GM12878 (cell line): ENCODE results near the gene STAT5A. TPM values are rescaled to one million over a fixed set of nuclear protein-coding genes. Genes with fewer than 3 reads are reported as not detected.

Experiments used
- ATAC-seq: fragments of 200-7000 bp; cut with Tn5 transposase; 3 replicates; pipeline ENCODE4 v1.9.1; 2020; ENCODE audit warnings: mild to moderate bottlenecking, moderate library complexity
- BruUV-seq: library from RNA; stranded (reverse); fragments of 400-500 nt; replicated peaks from 2 replicates; lab custom pipeline; 2021; lab: Mats Ljungman, UMichigan
- CTCF ChIA-PET: fragments of 300-600 bp; sonication (Branson Sonifier 250); formaldehyde crosslinking; extraction: SDS; loops from one replicate; lab custom pipeline; 2021; ENCODE audit warnings: inconsistent platforms; lab: Yijun Ruan, JAX
- POLR2A ChIA-PET: fragments of 350-600 bp; formaldehyde crosslinking; extraction: SDS; loops from one replicate; lab custom pipeline; 2021; ENCODE audit warnings: inconsistent platforms; lab: Charles Lee
- RAD21 ChIA-PET: fragments of 300-600 bp; sonication (Branson Sonifier 250); formaldehyde crosslinking; loops from one replicate; lab custom pipeline; 2023; ENCODE audit warnings: antibody characterized with exemption; ENCODE audit not compliant: unreplicated experiment; lab: Charles Lee
- SMC1A ChIA-PET: fragments of 300-600 bp; sonication (Branson Sonifier 250); formaldehyde crosslinking; loops from one replicate; lab custom pipeline; 2023; ENCODE audit not compliant: unreplicated experiment, uncharacterized antibody; lab: Charles Lee
- DNase-seq: peaks from one replicate; pipeline ENCODE4 v3.0.0-alpha.2; 2011; ENCODE audit warnings: low read depth, low spot score
- FAIRE-seq: peaks from 3 replicates; lab custom pipeline; 2011; peaks lifted over from hg19 to GRCh38; lab: Jason Lieb, UNC
- H2AFZ ChIP-seq: 2 replicates; pipeline ENCODE4 v1.6.0; 2011; ENCODE audit warnings: low read depth, low read length, control low read depth; ENCODE audit not compliant: control insufficient read depth
- H3K27ac ChIP-seq: 2 replicates; pipeline ENCODE4 v1.5.1; 2011; ENCODE audit warnings: control low read depth; ENCODE audit not compliant: control insufficient read depth, insufficient read depth
- H3K27me3 ChIP-seq, 2 experiments: replicated peaks in 1 of 2; 2 replicates each; pipeline versions ENCODE4 v1.6.0 to v1.6.1; 2011; ENCODE audit warnings: low read length in 1 of 2; ENCODE audit not compliant: control insufficient read depth in 2 of 2, insufficient read depth in 2 of 2
- H3K36me3 ChIP-seq, 2 experiments: 2 replicates each; pipeline ENCODE4 v1.5.1; 2011; ENCODE audit warnings: low read length in 1 of 2; ENCODE audit not compliant: control insufficient read depth in 2 of 2, insufficient read depth in 2 of 2
- H3K4me1 ChIP-seq: 2 replicates; pipeline ENCODE4 v1.6.1; 2011; ENCODE audit warnings: mild to moderate bottlenecking, low read length, moderate library complexity, mixed read lengths; ENCODE audit not compliant: control insufficient read depth, insufficient read depth
- H3K4me2 ChIP-seq: 2 replicates; pipeline ENCODE4 v1.6.0; 2011; ENCODE audit warnings: control low read depth; ENCODE audit not compliant: control insufficient read depth, insufficient read depth
- H3K4me3 ChIP-seq: fragments of 200-600 bp; sonication (generic); 2 replicates; pipeline ENCODE4 v1.5.1; 2016
- H3K79me2 ChIP-seq: 2 replicates; pipeline ENCODE4 v1.6.0; 2011; ENCODE audit warnings: low read length; ENCODE audit not compliant: control insufficient read depth, insufficient read depth
- H3K9ac ChIP-seq: 2 replicates; pipeline ENCODE4 v1.8.0; 2011; ENCODE audit warnings: low read length, control low read depth, mixed read lengths; ENCODE audit not compliant: control insufficient read depth, insufficient read depth
- H3K9me3 ChIP-seq: replicated peaks from 3 replicates; pipeline ENCODE4 v1.5.1; 2011; ENCODE audit warnings: mild to moderate bottlenecking, low read length; ENCODE audit not compliant: control insufficient read depth, insufficient read depth
- H4K20me1 ChIP-seq: 2 replicates; pipeline ENCODE4 v1.6.0; 2011; ENCODE audit not compliant: control insufficient read depth, insufficient read depth
- CTCF ChIP-seq, 3 experiments: IDR thresholded peaks in 2 of 3; conservative IDR thresholded peaks in 1 of 3; 2 replicates each; pipeline ENCODE4 v1.5.1; 2011; ENCODE audit warnings: low read depth in 3 of 3, low read length in 3 of 3, mild to moderate bottlenecking in 3 of 3, control low read depth in 2 of 3, moderate library complexity in 2 of 3, inconsistent platforms in 1 of 3, mixed read lengths in 1 of 3; ENCODE audit not compliant: control insufficient read depth in 2 of 3, insufficient read depth in 1 of 3; ENCODE audit errors: extremely low read depth in 1 of 3
- CUX1 ChIP-seq: IDR thresholded peaks from 2 replicates; pipeline ENCODE4 v1.6.1; 2012; ENCODE audit warnings: improper control_type of control experiment, low read depth, low read length; ENCODE audit not compliant: insufficient replicate concordance
- HCFC1 ChIP-seq: fragments of 150-350 bp; IDR thresholded peaks from 2 replicates; pipeline ENCODE4 v1.6.1; 2014; ENCODE audit warnings: low read length
- JUND ChIP-seq: IDR thresholded peaks from 2 replicates; pipeline ENCODE4 v1.6.1; 2012; ENCODE audit warnings: low read depth, mild to moderate bottlenecking, low read length, improper control_type of control experiment, moderate library complexity
- NFYA ChIP-seq: IDR thresholded peaks from 2 replicates; pipeline ENCODE4 v1.6.1; 2011; ENCODE audit warnings: low read depth, mild to moderate bottlenecking, low read length, improper control_type of control experiment, borderline replicate concordance
- NRF1 ChIP-seq: conservative IDR thresholded peaks from 2 replicates; pipeline ENCODE4 v1.6.1; 2011; ENCODE audit warnings: mild to moderate bottlenecking, low read depth, low read length, improper control_type of control experiment
- RUNX3 ChIP-seq: IDR thresholded peaks from 2 replicates; pipeline ENCODE4 v1.6.1; 2012; ENCODE audit warnings: low read length, inconsistent platforms
- SMAD1 ChIP-seq: fragments of 450-650 bp; IDR thresholded peaks from 2 replicates; pipeline ENCODE4 v1.6.1; 2018; ENCODE audit warnings: mild to moderate bottlenecking, low read depth; ENCODE audit not compliant: partially characterized antibody
- ZBTB40 ChIP-seq: fragments of 450-650 bp; IDR thresholded peaks from 2 replicates; pipeline ENCODE4 v1.6.1; 2016; ENCODE audit warnings: mild to moderate bottlenecking, moderate library complexity, borderline replicate concordance
- WGBS: methylation state at CpG from one replicate; pipeline ENCODE4 v1.1.6; 2016; ENCODE audit warnings: low lambda C conversion rate; ENCODE audit not compliant: insufficient replicate concordance, insufficient coverage; ENCODE audit errors: missing lambda C conversion rate; 5-methylcytosine and 5-hydroxymethylcytosine counted together
- in situ Hi-C: fragments of 300-500 bp; cut with MboI; formaldehyde crosslinking; loops from 9 replicates; pipeline ENCODE4 v1.14.3; 2018; ENCODE audit warnings: mixed read lengths
- intact Hi-C: fragments of 100-400 bp; cut with micrococcal nuclease; formaldehyde crosslinking; loops from one replicate; pipeline ENCODE4 v1.14.2; 2022; ENCODE audit not compliant: unreplicated experiment
- polyA plus RNA-seq, 11 experiments: library from polyadenylated mRNA; depleted of rRNA in 4 of 11; unstranded in 6 of 11; stranded (reverse) in 5 of 11; fragments of >200 nt; fragmentation: Nextera tagmentation in 4 of 11; fragmentation: Illumina TruSeq in 1 of 11; extraction: Ambion mirVana in 4 of 11; extraction: Trizol in 1 of 11; gene quantifications; 1 replicate in 1 of 11; 2 replicates in 10 of 11; pipeline versions ENCODE4 v1.2.1 to v1.2.3, GENCODE V29; 2011 to 2016; ENCODE audit warnings: inconsistent platforms in 2 of 11, missing spikeins in 2 of 11, low read depth in 1 of 11
- total RNA-seq, 4 experiments: library from RNA; depleted of rRNA in 3 of 4; stranded (reverse); fragments of >200 nt in 3 of 4; fragmentation: Illumina TruSeq in 1 of 4; extraction: Trizol in 1 of 4; gene quantifications; 2 replicates each; pipeline versions ENCODE4 v1.2.1 to v1.2.3, GENCODE V29; 2013 to 2021
- TF ChIP-seq, protein P1 (sequence below): IDR thresholded peaks from 2 replicates; pipeline ENCODE4 v1.6.1; 2011; ENCODE audit warnings: low read depth, low read length, improper control_type of control experiment, borderline replicate concordance

Gene STAT5A
- total and polyA plus RNA-seq, 10 of the 15 experiments (the other 5 are each of a cell fraction or from before 2014, with no cell fraction given): 14.8 to 86.4 (median 41.5) TPM

- H4K20me1 ChIP-seq: no peaks in the 10 kb centered on the region
- RAD21 ChIA-PET: no interaction called here
- in situ Hi-C loops (no loop called here), intact Hi-C loops (no loop called here)
- H3K4me3 ChIP-seq: no peak overlapping the region
- DNase-seq (no peak), ATAC-seq (no peak), FAIRE-seq (no peak)
- H2AFZ ChIP-seq: no peak overlapping the region
- H3K9me3 ChIP-seq: no peaks in the 10 kb centered on the region
- no peaks in the 10 kb centered on the region for H3K36me3 ChIP-seq
- no peaks in the 10 kb centered on the region for H3K27me3 ChIP-seq
- POLR2A ChIA-PET: interaction anchor here (0.7 to 1.1 kb wide), 3 partner anchors 27 to 70 kb away, joined by 3 to 7 read pairs (median 3); no protein-coding TSS in a partner anchor
- SMC1A ChIA-PET: interaction anchor here (0.6 to 1.4 kb wide), 2 partner anchors 12 to 21 kb away, joined by 3 to 4 read pairs; no protein-coding TSS in a partner anchor
- BruUV-seq: no TSS peak
- H3K4me2 ChIP-seq: no peak overlapping the region
- CTCF ChIA-PET: no interaction called here
- WGBS: 78% methylated on average over 5 of the region's 5 CpGs
- H3K79me2 ChIP-seq: peaks cover 18% of the 10 kb centered on the region
- no peak overlapping the region for H3K9ac ChIP-seq
- H3K27ac ChIP-seq: no peak overlapping the region
- peaks cover 3% of the 10 kb centered on the region; the same call in 1 of the 2 replicates for H3K4me1 ChIP-seq
- TF ChIP-seq ZBTB40 (no peak), HCFC1 (no peak), RUNX3 (no peak), SMAD1 (no peak), NFYA (no peak), JUND (no peak), CUX1 (no peak), CTCF (IDR thresholded peaks at IDR 0.05 in 2 of 3, conservative IDR thresholded peaks at IDR 0.05 in 1 of 3; ENCODE audit: control insufficient read depth in 2 of 3, extremely low read depth in 1 of 3, insufficient read depth in 1 of 3, low read depth in 3 of 3, low read length in 3 of 3) (no peak), NRF1 (no peak)
- TF ChIP-seq, protein P1, sequence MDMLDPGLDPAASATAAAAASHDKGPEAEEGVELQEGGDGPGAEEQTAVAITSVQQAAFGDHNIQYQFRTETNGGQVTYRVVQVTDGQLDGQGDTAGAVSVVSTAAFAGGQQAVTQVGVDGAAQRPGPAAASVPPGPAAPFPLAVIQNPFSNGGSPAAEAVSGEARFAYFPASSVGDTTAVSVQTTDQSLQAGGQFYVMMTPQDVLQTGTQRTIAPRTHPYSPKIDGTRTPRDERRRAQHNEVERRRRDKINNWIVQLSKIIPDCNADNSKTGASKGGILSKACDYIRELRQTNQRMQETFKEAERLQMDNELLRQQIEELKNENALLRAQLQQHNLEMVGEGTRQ: no peak
Observed at GRCh38 chr17:42243493-42243982, 44.8 kb upstream of the STAT5A start.
